Measurements from ENCODE around the gene COMTD1. TPM values are rescaled to one million over a fixed set of nuclear protein-coding genes. Genes with fewer than 3 reads are reported as not detected.

Gene COMTD1
- total and polyA plus RNA-seq, 2 of the 13 experiments (the other 11 are each of a cell fraction or from before 2014, with no cell fraction given) = 11.8 to 18.4 TPM

DNA sequence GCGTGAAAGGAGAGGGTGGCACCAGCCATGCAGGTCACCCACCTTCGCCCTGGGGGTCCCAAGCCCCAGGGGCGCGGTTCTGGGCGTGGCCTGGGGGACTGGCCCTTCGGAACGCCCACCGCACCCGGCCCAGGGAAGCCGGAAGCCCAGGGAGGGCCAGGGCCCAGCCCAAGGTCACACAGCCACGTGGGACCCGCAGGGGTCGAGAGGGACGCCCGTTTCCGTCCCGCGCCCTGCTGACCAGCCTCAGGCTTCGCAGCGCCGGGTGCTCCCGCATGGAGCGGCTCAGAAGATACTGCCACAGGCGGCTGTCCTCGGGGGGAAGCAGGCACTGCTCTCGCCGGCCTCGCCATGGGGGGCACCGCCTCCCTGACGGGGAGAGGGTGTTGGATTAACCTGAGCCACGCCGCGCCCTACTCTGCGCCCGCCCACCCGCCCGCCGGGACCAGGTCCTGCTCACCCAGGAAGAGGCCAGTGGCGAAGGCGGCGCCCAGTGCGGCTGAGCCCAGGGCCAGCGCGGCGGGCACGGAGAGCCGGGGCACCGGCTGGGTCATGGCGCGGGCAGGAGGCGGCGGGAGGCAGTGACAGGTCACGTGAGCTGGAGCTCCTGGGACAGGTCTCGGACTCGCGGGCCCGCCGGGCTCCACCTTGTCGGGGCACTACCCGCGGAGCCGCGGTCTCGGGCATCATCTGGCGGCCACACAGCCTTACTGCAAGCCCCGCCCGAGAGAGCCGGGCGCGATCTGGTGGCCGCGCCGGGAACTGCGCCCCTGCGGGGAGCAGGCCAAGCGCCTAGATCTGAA lies at the start of gene COMTD1 (continued):
- TF ChIP-seq NFE2L1 (CRISPR knock-in tag; IDR thresholded peaks at IDR 0.05; ENCODE audit: borderline replicate concordance) (0 out of 2 replicates have a peak, but pooled peaks have one; percentile 25), REL (CRISPR knock-in tag; conservative IDR thresholded peaks at IDR 0.05) (no peak; the same call in 1 of the 2 replicates), PAF1 (CRISPR knock-in tag; IDR thresholded peaks at IDR 0.05) (no peak), POLR2A (IDR thresholded peaks at IDR 0.05; ENCODE audit: insufficient read depth in 1 of 2, low read depth in 2 of 2, low read length in 2 of 2) (peak; percentile 55 to 68; a peak in 3 of 4 replicates), GTF3A (CRISPR knock-in tag; conservative IDR thresholded peaks at IDR 0.05) (no peak), ZNF234 (CRISPR knock-in tag; conservative IDR thresholded peaks at IDR 0.05) (no peak), IKZF4 (CRISPR knock-in tag; IDR thresholded peaks at IDR 0.05; ENCODE audit: borderline replicate concordance, low read depth, not compliant biosample characterization) (no peak), GZF1 (CRISPR knock-in tag; IDR thresholded peaks at IDR 0.05) (no peak), MTA1 (CRISPR knock-in tag; IDR thresholded peaks at IDR 0.05; ENCODE audit: borderline replicate concordance) (no peak), KLF12 (CRISPR knock-in tag; IDR thresholded peaks at IDR 0.05; ENCODE audit: borderline replicate concordance) (peak; percentile 8), KLF11 (CRISPR knock-in tag; IDR thresholded peaks at IDR 0.05) (no peak), ZNF350 (CRISPR knock-in tag; IDR thresholded peaks at IDR 0.05; ENCODE audit: borderline replicate concordance, low read depth) (no peak; the same call in 1 of the 2 replicates), ATF7 (IDR thresholded peaks at IDR 0.05) (no peak), ATF7 (CRISPR knock-in tag; IDR thresholded peaks at IDR 0.05) (no peak), HOXD1 (CRISPR knock-in tag; IDR thresholded peaks at IDR 0.05) (peak; percentile 53; the same call in 1 of the 2 replicates), ZNF850 (CRISPR knock-in tag; conservative IDR thresholded peaks at IDR 0.05) (no peak), RELA (CRISPR knock-in tag; IDR thresholded peaks at IDR 0.05) (peak; percentile 75; the same call in 1 of the 2 replicates), ZNF773 (CRISPR knock-in tag; IDR thresholded peaks at IDR 0.05; ENCODE audit: borderline replicate concordance) (no peak), HMG20A (CRISPR knock-in tag; IDR thresholded peaks at IDR 0.05; ENCODE audit: borderline replicate concordance) (no peak), ZNF124 (CRISPR knock-in tag; IDR thresholded peaks at IDR 0.05) (peak; percentile 73; the same call in 1 of the 2 replicates), EEA1 (CRISPR knock-in tag; IDR thresholded peaks at IDR 0.05; ENCODE audit: borderline replicate concordance) (peak; percentile 17; the same call in 1 of the 2 replicates), RFXANK (CRISPR knock-in tag; IDR thresholded peaks at IDR 0.05) (0 out of 2 replicates have a peak, but pooled peaks have one; percentile 37), YEATS2 (CRISPR knock-in tag; IDR thresholded peaks at IDR 0.05; ENCODE audit: borderline replicate concordance) (no peak), ZFX (CRISPR knock-in tag; IDR thresholded peaks at IDR 0.05; ENCODE audit: low read depth) (peak; percentile 45)
- TF ChIP-seq, protein P1, sequence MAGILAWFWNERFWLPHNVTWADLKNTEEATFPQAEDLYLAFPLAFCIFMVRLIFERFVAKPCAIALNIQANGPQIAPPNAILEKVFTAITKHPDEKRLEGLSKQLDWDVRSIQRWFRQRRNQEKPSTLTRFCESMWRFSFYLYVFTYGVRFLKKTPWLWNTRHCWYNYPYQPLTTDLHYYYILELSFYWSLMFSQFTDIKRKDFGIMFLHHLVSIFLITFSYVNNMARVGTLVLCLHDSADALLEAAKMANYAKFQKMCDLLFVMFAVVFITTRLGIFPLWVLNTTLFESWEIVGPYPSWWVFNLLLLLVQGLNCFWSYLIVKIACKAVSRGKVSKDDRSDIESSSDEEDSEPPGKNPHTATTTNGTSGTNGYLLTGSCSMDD (CRISPR knock-in tag; IDR thresholded peaks at IDR 0.05) = no peak
- TF ChIP-seq, protein P2, sequence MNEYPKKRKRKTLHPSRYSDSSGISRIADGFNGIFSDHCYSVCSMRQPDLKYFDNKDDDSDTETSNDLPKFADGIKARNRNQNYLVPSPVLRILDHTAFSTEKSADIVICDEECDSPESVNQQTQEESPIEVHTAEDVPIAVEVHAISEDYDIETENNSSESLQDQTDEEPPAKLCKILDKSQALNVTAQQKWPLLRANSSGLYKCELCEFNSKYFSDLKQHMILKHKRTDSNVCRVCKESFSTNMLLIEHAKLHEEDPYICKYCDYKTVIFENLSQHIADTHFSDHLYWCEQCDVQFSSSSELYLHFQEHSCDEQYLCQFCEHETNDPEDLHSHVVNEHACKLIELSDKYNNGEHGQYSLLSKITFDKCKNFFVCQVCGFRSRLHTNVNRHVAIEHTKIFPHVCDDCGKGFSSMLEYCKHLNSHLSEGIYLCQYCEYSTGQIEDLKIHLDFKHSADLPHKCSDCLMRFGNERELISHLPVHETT (CRISPR knock-in tag; conservative IDR thresholded peaks at IDR 0.05) = no peak; the same call in 1 of the 2 replicates
- TF ChIP-seq, protein P3, sequence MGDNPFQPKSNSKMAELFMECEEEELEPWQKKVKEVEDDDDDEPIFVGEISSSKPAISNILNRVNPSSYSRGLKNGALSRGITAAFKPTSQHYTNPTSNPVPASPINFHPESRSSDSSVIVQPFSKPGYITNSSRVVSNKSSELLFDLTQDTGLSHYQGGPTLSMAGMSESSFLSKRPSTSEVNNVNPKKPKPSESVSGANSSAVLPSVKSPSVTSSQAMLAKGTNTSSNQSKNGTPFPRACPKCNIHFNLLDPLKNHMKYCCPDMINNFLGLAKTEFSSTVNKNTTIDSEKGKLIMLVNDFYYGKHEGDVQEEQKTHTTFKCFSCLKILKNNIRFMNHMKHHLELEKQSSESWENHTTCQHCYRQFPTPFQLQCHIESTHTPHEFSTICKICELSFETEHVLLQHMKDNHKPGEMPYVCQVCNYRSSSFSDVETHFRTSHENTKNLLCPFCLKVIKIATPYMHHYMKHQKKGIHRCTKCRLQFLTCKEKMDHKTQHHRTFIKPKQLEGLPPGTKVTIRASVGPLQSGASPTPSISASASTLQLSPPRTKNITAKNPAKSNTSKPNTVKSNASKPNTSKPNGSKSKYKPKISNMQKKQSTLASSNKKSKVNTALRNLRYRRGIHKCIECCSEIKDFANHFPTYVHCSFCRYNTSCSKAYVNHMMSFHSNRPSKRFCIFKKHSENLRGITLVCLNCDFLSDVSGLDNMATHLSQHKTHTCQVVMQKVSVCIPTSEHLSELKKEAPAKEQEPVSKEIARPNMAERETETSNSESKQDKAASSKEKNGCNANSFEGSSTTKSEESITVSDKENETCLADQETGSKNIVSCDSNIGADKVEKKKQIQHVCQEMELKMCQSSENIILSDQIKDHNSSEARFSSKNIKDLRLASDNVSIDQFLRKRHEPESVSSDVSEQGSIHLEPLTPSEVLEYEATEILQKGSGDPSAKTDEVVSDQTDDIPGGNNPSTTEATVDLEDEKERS (CRISPR knock-in tag; IDR thresholded peaks at IDR 0.05) = no peak
